H1 (cell line): ENCODE data around the gene TIGD1. TPM values are rescaled to one million over a fixed set of nuclear protein-coding genes. Genes with fewer than 3 reads are reported as not detected.

Experiments
- CBX5 ChIP-seq: fragments of 300-800, 300-1000 bp; sonication (generic); IDR thresholded peaks from 2 replicates; pipeline ENCODE4 v1.7.1; 2016; ENCODE audit warnings: antibody characterized with exemption, low read length, low read depth
- EZH2 ChIP-seq: fragments of 200-600 bp; sonication (generic); IDR thresholded peaks from 2 replicates; pipeline ENCODE4 v1.7.1; 2012; ENCODE audit warnings: low read depth, mild to moderate bottlenecking, moderate library complexity, low read length, inconsistent platforms; ENCODE audit not compliant: severe bottlenecking
- RBBP5 ChIP-seq: IDR thresholded peaks from 2 replicates; pipeline ENCODE4 v1.7.1; 2012; ENCODE audit warnings: low read depth, mild to moderate bottlenecking, inconsistent platforms, low read length, moderate library complexity, borderline replicate concordance
- ZNF274 ChIP-seq: IDR thresholded peaks from 2 replicates; pipeline ENCODE4 v1.7.0; 2012; ENCODE audit warnings: low read length, borderline replicate concordance; ENCODE audit errors: extremely low read depth
- polyA plus RNA-seq, 7 experiments: library from polyadenylated mRNA; depleted of rRNA in 3 of 7; stranded (reverse) in 5 of 7; unstranded in 2 of 7; fragments of >200 nt in 5 of 7; fragments of 200-250 nt in 2 of 7; gene quantifications; 1 replicate in 5 of 7; 2 replicates in 1 of 7; 4 replicates in 1 of 7; pipeline versions ENCODE4 v1.2.1 to v1.2.3, GENCODE V29; 2011 to 2013; ENCODE audit warnings: missing spikeins in 2 of 7, mixed read lengths in 2 of 7
- total RNA-seq: library from RNA; stranded (reverse); fragmentation: NEBNext Ultra II Directional; extraction: Animal tissue kit (Norgen Biotek cat#: 25700); gene quantifications from 2 replicates; pipeline ENCODE4 v1.2.1, GENCODE V29; 2021
- TF ChIP-seq, protein P1 (sequence below): IDR thresholded peaks from 2 replicates; pipeline ENCODE4 v1.6.1; 2011; ENCODE audit warnings: low read length, improper control_type of control experiment
- TF ChIP-seq, protein P2 (sequence below): IDR thresholded peaks from 2 replicates; pipeline ENCODE4 v1.6.1; 2012; ENCODE audit warnings: inconsistent platforms

The TIGD1 gene
- total and polyA plus RNA-seq, 2 of the 8 experiments (the other 6 are each of a cell fraction or from before 2014, with no cell fraction given), result 4.7 to 8.3 TPM

DNA sequence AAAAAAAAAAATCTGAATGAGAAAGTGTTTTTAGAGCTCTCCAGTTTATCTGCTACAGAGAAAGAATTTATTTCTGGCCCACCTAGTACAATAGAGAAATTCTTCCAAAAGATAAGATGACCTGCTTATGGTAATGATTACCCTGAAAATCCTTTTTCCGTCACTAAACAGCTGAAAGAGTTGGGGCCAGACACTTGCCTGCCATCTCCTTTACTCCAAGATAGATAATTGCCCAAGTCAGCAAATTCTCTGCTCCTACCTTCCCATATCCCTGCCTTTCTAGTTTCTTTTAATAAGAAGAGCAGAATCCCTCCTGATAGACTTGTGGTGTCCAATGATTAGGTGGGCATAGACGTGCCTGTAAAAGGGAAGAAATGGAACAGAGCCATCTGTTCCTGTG lies 28.3 kb upstream of the TIGD1 start (continued):
- TF ChIP-seq, protein P1, sequence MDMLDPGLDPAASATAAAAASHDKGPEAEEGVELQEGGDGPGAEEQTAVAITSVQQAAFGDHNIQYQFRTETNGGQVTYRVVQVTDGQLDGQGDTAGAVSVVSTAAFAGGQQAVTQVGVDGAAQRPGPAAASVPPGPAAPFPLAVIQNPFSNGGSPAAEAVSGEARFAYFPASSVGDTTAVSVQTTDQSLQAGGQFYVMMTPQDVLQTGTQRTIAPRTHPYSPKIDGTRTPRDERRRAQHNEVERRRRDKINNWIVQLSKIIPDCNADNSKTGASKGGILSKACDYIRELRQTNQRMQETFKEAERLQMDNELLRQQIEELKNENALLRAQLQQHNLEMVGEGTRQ, result no peak
- no peak for TF ChIP-seq CBX5
- TF ChIP-seq ZNF274, result no peak
- TF ChIP-seq, protein P2, sequence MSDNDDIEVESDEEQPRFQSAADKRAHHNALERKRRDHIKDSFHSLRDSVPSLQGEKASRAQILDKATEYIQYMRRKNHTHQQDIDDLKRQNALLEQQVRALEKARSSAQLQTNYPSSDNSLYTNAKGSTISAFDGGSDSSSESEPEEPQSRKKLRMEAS, result no peak
- TF ChIP-seq RBBP5, result no peak
- TF ChIP-seq EZH2, result no peak
- TF ChIP-seq, all 59 proteins: peak for 0
